Measurements from ENCODE around the gene JMJD7. TPM values are rescaled to one million over a fixed set of nuclear protein-coding genes. Genes with fewer than 3 reads are reported as not detected.

The JMJD7 gene
- total RNA-seq (2021) (6.5 and 11.7 TPM in 2 replicates), Bru-seq, nascent RNA (percentile 49 among the genes with signal in this experiment), BruChase-seq, experiment 1, labeled RNA remaining after a 2-hour chase (percentile 64 among the genes with signal in this experiment), BruChase-seq, experiment 2, labeled RNA remaining after a 6-hour chase (percentile 67 among the genes with signal in this experiment)
- long read RNA-seq, partial matches to known transcripts = 2 of 6 reads
- long read RNA-seq, other reads (novel, unspliced or antisense) = 0 of 6 reads

DNA sequence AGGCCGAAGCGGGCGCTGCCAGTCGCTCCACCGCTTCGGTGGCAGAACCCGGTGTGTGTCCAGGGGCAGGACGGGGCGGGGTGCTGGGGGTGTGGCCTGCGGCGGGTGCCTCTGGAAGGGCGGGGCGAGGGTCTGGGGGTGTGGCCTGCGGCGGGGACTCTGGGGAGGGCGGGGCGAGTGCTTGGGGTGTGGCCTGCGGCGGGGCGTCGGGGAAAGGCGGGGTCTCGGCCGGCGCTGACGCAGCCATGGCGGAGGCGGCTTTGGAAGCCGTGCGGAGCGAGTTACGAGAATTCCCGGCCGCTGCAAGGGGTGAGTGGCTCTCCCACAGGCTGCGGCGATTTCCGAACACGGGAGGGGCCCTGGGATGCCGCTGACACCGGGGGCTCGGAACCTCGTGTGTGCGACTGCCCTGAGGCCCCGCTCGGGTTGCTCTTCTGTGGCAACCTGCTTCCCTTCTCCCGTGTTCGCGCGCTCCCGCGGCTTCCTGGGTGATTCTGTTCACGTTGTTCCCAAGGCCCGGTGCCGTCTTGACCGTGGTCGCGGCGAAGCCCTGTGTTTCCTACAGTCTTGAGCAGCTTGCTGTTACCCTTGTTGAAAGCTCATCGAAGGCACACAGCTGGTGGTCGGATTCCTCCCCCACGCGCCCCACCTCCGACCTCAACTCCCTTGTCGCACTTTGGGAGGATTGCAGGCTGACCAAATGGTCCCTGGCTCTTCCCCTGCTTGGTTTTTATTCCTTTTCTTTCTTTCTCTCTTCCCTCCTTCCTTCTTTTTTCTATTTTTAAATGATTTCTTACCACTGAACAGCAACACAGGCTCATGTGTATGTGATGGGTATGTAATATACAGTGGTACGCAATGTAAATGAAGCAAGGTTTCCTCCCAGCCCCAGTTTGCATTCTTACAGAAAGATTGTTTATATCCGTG, at the start of gene JMJD7:
JMJD7 (plus strand) TSS at position 213 of the 927 bp plus-strand sequence; CDS start at position 246, 33 bp downstream.
- peak within 1 kb of the TSS; percentile 81 for H3K4me3 ChIP-seq
- no peak for TF ChIP-seq EZH2 (IDR thresholded peaks at IDR 0.05; ENCODE audit: low read depth)
- TF ChIP-seq, protein P1, sequence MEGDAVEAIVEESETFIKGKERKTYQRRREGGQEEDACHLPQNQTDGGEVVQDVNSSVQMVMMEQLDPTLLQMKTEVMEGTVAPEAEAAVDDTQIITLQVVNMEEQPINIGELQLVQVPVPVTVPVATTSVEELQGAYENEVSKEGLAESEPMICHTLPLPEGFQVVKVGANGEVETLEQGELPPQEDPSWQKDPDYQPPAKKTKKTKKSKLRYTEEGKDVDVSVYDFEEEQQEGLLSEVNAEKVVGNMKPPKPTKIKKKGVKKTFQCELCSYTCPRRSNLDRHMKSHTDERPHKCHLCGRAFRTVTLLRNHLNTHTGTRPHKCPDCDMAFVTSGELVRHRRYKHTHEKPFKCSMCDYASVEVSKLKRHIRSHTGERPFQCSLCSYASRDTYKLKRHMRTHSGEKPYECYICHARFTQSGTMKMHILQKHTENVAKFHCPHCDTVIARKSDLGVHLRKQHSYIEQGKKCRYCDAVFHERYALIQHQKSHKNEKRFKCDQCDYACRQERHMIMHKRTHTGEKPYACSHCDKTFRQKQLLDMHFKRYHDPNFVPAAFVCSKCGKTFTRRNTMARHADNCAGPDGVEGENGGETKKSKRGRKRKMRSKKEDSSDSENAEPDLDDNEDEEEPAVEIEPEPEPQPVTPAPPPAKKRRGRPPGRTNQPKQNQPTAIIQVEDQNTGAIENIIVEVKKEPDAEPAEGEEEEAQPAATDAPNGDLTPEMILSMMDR (conservative IDR thresholded peaks at IDR 0.05) = no peak
- H3K4me1 ChIP-seq (replicated peaks; ENCODE audit: insufficient read depth) = peaks cover 16% of the 10 kb centered on the region
- H3K79me2 ChIP-seq (ENCODE audit: low read depth) = no peaks in the 10 kb centered on the region
- DNase-seq = peak; percentile 51 to 93
- no peaks in the 10 kb centered on the region for H3K27me3 ChIP-seq (ENCODE audit: insufficient read depth, low read depth)
- peak within 1 kb of the TSS; percentile 88 for H2AFZ ChIP-seq
- ChIA-PET POLR2A (ENCODE audit: unreplicated experiment) (interaction anchor here (0.5 to 0.6 kb wide), 2 partner anchors 22 to 147 kb away, joined by 4 to 7 read pairs; no protein-coding TSS in a partner anchor), CTCF (interaction anchor here (0.6 to 1.7 kb wide), 2 partner anchors 55 to 76 kb away, joined by 3 to 5 read pairs; no protein-coding TSS in a partner anchor)
- intact Hi-C loops (cut with micrococcal nuclease; ENCODE audit: unreplicated experiment) = loop anchor here (2.0 kb wide), 2 partner anchors 77 to 145 kb away; partner anchors contain the start of gene EHD4
- no peaks in the 10 kb centered on the region for H3K9me2 ChIP-seq (ENCODE audit: insufficient read depth)
- H4K20me1 ChIP-seq (ENCODE audit: insufficient read depth) = no peaks in the 10 kb centered on the region
- no peaks in the 10 kb centered on the region for H3K36me3 ChIP-seq (ENCODE audit: low read depth)
- no peaks in the 10 kb centered on the region for H3K9me3 ChIP-seq (ENCODE audit: insufficient read depth, low read depth)
- no peak within 1 kb of the TSS for H3K27ac ChIP-seq
- BruUV-seq (replicated peaks) = TSS peak; percentile 48
- peaks cover 6% of the 10 kb centered on the region; the same call in 1 of the 2 replicates for H3F3A ChIP-seq (ENCODE audit: insufficient read depth, low read depth)
- H3K4me2 ChIP-seq = peak within 1 kb of the TSS; percentile 95

DNA sequence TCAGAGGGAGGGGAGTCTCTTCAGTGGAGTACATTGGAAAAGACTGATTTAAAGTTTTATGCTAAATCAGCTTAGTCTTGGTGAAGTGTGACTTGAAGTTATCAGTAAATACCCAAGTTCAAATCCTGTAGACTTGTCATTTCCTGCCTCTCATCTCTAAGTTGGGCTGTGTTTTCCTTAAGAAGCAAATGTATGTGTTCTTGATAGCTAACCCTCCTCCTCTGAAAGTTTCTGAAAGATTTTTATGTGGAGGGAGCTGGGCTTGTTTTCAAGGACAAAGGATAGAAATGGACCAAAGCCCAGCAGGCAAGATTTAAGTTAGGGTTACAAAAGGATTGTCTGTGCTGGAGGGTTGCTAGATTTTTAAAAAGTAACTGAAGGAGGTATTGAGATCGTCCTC, 49.4 kb upstream of the JMJD7 start:
- TF ChIP-seq, protein P1 (conservative IDR thresholded peaks at IDR 0.05) = no peak
- no peak for TF ChIP-seq EZH2 (IDR thresholded peaks at IDR 0.05; ENCODE audit: low read depth)
- Histone ChIP-seq H3K79me2 (ENCODE audit: low read depth) (peaks cover 19% of the 10 kb centered on the region; the same call in 1 of the 2 replicates), H3K27ac (no peak overlapping the region), H3K4me2 (no peak overlapping the region), H3K9me3 (ENCODE audit: insufficient read depth, low read depth) (no peaks in the 10 kb centered on the region), H3K27me3 (ENCODE audit: insufficient read depth, low read depth) (no peaks in the 10 kb centered on the region), H3K4me1 (replicated peaks; ENCODE audit: insufficient read depth) (peaks cover 19% of the 10 kb centered on the region), H3F3A (ENCODE audit: insufficient read depth, low read depth) (peaks cover 6% of the 10 kb centered on the region; the same call in 1 of the 2 replicates), H4K20me1 (ENCODE audit: insufficient read depth) (no peaks in the 10 kb centered on the region), H3K4me3 (no peak overlapping the region), H2AFZ (no peak overlapping the region), H3K36me3 (ENCODE audit: low read depth) (no peaks in the 10 kb centered on the region), H3K9me2 (ENCODE audit: insufficient read depth) (no peaks in the 10 kb centered on the region)
- POLR2A ChIA-PET (ENCODE audit: unreplicated experiment) = no interaction called here
- no TSS peak for BruUV-seq (replicated peaks)
- intact Hi-C loops (cut with micrococcal nuclease; ENCODE audit: unreplicated experiment) = no loop called here
- CTCF ChIA-PET = interaction anchor here (0.5 kb wide), 1 partner anchor 95 kb away, joined by 6 read pairs; no protein-coding TSS in a partner anchor
- no peak for DNase-seq

- Histone ChIP-seq H3F3A (ENCODE audit: insufficient read depth, low read depth) (no peaks in the 10 kb centered on the region; the same call in 1 of the 2 replicates), H3K4me1 (replicated peaks; ENCODE audit: insufficient read depth) (peaks cover 15% of the 10 kb centered on the region), H3K9me2 (ENCODE audit: insufficient read depth) (no peaks in the 10 kb centered on the region), H2AFZ (no peak overlapping the region), H3K4me2 (no peak overlapping the region), H3K36me3 (ENCODE audit: low read depth) (no peaks in the 10 kb centered on the region), H3K27me3 (ENCODE audit: insufficient read depth, low read depth) (no peaks in the 10 kb centered on the region), H3K79me2 (ENCODE audit: low read depth) (peaks cover 19% of the 10 kb centered on the region; the same call in 1 of the 2 replicates), H3K9me3 (ENCODE audit: insufficient read depth, low read depth) (no peaks in the 10 kb centered on the region), H3K27ac (no peak overlapping the region), H3K4me3 (no peak overlapping the region), H4K20me1 (ENCODE audit: insufficient read depth) (no peaks in the 10 kb centered on the region)
- intact Hi-C loops (cut with micrococcal nuclease; ENCODE audit: unreplicated experiment) = no loop called here
- BruUV-seq (replicated peaks) = no TSS peak
- ChIA-PET CTCF (no interaction called here), POLR2A (ENCODE audit: unreplicated experiment) (no interaction called here)
- TF ChIP-seq, protein P1 (conservative IDR thresholded peaks at IDR 0.05) = no peak
- TF ChIP-seq EZH2 (IDR thresholded peaks at IDR 0.05; ENCODE audit: low read depth) = no peak
- no peak for DNase-seq
These were observed 48.2 kb upstream of the JMJD7 start for GRCh38 chr15:41779662-41780157.
